GM23338 (cell line): ENCODE results near the gene IL21R. TPM values are rescaled to one million over a fixed set of nuclear protein-coding genes. Genes with fewer than 3 reads are reported as not detected.

ENCODE experiments used
- ATAC-seq: fragments of 200-7000 bp; cut with Tn5 transposase; 3 replicates; pipeline ENCODE4 v1.9.1; 2020
- DNase-seq: peaks from one replicate; pipeline ENCODE4 v3.0.0-alpha.2; 2015; ENCODE audit warnings: low spot score
- H2AFZ ChIP-seq: fragments of 200-600 bp; sonication (generic); 2 replicates; pipeline ENCODE4 v1.8.0; 2016; ENCODE audit warnings: antibody characterized with exemption, mild to moderate bottlenecking, moderate library complexity
- H3F3A ChIP-seq: fragments of 200-600 bp; sonication (generic); replicated peaks from 2 replicates; pipeline ENCODE4 v1.8.0; 2017; ENCODE audit warnings: antibody characterized with exemption, mixed run types, low read depth
- H3K27ac ChIP-seq: fragments of 200-600 bp; sonication (generic); 2 replicates; pipeline ENCODE4 v1.6.1; 2016; ENCODE audit warnings: low read depth
- H3K27me3 ChIP-seq: fragments of 200-600 bp; sonication (generic); 2 replicates; pipeline ENCODE4 v1.8.0; 2016; ENCODE audit warnings: mild to moderate bottlenecking, mixed run types, moderate library complexity; ENCODE audit not compliant: insufficient read depth
- H3K36me3 ChIP-seq: fragments of 200-600 bp; sonication (generic); 2 replicates; pipeline ENCODE4 v1.8.0; 2016; ENCODE audit warnings: mild to moderate bottlenecking; ENCODE audit not compliant: insufficient read depth
- H3K4me1 ChIP-seq: fragments of 200-600 bp; sonication (generic); 2 replicates; pipeline ENCODE4 v1.8.0; 2016; ENCODE audit warnings: mild to moderate bottlenecking, moderate library complexity; ENCODE audit not compliant: insufficient read depth
- H3K4me2 ChIP-seq: fragments of 200-600 bp; sonication (generic); 2 replicates; pipeline ENCODE4 v1.7.1; 2017; ENCODE audit warnings: mixed run types
- H3K4me3 ChIP-seq: fragments of 200-600 bp; sonication (generic); 2 replicates; pipeline ENCODE4 v1.6.1; 2016; ENCODE audit warnings: mixed run types
- H3K79me2 ChIP-seq: fragments of 200-600 bp; sonication (generic); replicated peaks from 2 replicates; pipeline ENCODE4 v1.8.0; 2017; ENCODE audit warnings: mild to moderate bottlenecking; ENCODE audit not compliant: insufficient read depth
- H3K9me2 ChIP-seq: fragments of 200-600 bp; sonication (generic); 2 replicates; pipeline ENCODE4 v1.8.0; 2017; ENCODE audit not compliant: insufficient read depth
- H4K20me1 ChIP-seq: fragments of 200-600 bp; sonication (generic); replicated peaks from 2 replicates; pipeline ENCODE4 v1.8.0; 2017; ENCODE audit warnings: mild to moderate bottlenecking; ENCODE audit not compliant: insufficient read depth
- H3K27ac Mint-ChIP-seq: 2 replicates; pipeline ENCODE4 v1.8.0; 2020; ENCODE audit warnings: inconsistent platforms, mild to moderate bottlenecking, moderate library complexity, mixed read lengths
- H3K27me3 Mint-ChIP-seq: 3 replicates; pipeline ENCODE4 v1.8.0; 2022; ENCODE audit warnings: low read depth, mild to moderate bottlenecking, moderate library complexity, mixed read lengths, inconsistent platforms; ENCODE audit not compliant: insufficient read depth, poor library complexity
- H3K36me3 Mint-ChIP-seq: 3 replicates; pipeline ENCODE4 v1.8.0; 2021; ENCODE audit warnings: low read depth, mild to moderate bottlenecking, inconsistent platforms, moderate library complexity, mixed read lengths
- H3K4me1 Mint-ChIP-seq: 3 replicates; pipeline ENCODE4 v1.8.0; 2020; ENCODE audit warnings: mild to moderate bottlenecking, inconsistent platforms, mixed read lengths
- H3K4me3 Mint-ChIP-seq: 3 replicates; pipeline ENCODE4 v1.8.0; 2021; ENCODE audit warnings: moderate library complexity, mild to moderate bottlenecking, inconsistent platforms, mixed read lengths
- H3K9me3 Mint-ChIP-seq: 3 replicates; pipeline ENCODE4 v1.8.0; 2020; ENCODE audit warnings: moderate library complexity, mild to moderate bottlenecking, inconsistent platforms, mixed read lengths
- CREB1 ChIP-seq: fragments of 250-450 bp; sonication (Bioruptor Pico); IDR thresholded peaks from 2 replicates; pipeline ENCODE4 v1.5.0; 2020; ENCODE audit warnings: low read depth, mild to moderate bottlenecking, moderate library complexity
- EZH2phosphoT487 ChIP-seq: fragments of 200-600 bp; sonication (generic); IDR thresholded peaks from one replicate; pipeline ENCODE4 v1.8.1; 2018; ENCODE audit warnings: antibody characterized with exemption; ENCODE audit not compliant: unreplicated experiment
- JUNB ChIP-seq: IDR thresholded peaks from one replicate; pipeline ENCODE4 v1.6.1; 2016; ENCODE audit warnings: antibody characterized with exemption; ENCODE audit not compliant: unreplicated experiment
- POLR2AphosphoS5 ChIP-seq: IDR thresholded peaks from 2 replicates; pipeline ENCODE4 v1.6.1; 2016; ENCODE audit warnings: antibody characterized with exemption, low read depth
- polyA plus RNA-seq: library from polyadenylated mRNA; unstranded; fragments of >200 nt; fragmentation: Nextera tagmentation; extraction: Ambion mirVana; gene quantifications from 2 replicates; pipeline ENCODE4 v1.2.1, GENCODE V29; 2016
- total RNA-seq: library from RNA; depleted of rRNA; stranded (reverse); fragments of >200 nt; shearing (Covaris generic); gene quantifications from 2 replicates; pipeline ENCODE4 v1.2.3, GENCODE V29; 2014
- TF ChIP-seq, protein P1 (sequence below): IDR thresholded peaks from 2 replicates; pipeline ENCODE4 v1.6.1; 2016; ENCODE audit warnings: antibody characterized with exemption
- TF ChIP-seq, protein P2 (sequence below), 2 experiments: fragments of 200-600 bp in 1 of 2; sonication (generic) in 1 of 2; conservative IDR thresholded peaks; 2 replicates each; pipeline versions ENCODE4 v1.5.1 to v1.6.1; 2016 to 2017; ENCODE audit warnings: antibody characterized with exemption in 2 of 2, low read depth in 2 of 2, mild to moderate bottlenecking in 2 of 2, moderate library complexity in 1 of 2

Gene IL21R
- total and polyA plus RNA-seq, 2 experiments from 2014 or later: 0.42 to 2.6 TPM

DNA sequence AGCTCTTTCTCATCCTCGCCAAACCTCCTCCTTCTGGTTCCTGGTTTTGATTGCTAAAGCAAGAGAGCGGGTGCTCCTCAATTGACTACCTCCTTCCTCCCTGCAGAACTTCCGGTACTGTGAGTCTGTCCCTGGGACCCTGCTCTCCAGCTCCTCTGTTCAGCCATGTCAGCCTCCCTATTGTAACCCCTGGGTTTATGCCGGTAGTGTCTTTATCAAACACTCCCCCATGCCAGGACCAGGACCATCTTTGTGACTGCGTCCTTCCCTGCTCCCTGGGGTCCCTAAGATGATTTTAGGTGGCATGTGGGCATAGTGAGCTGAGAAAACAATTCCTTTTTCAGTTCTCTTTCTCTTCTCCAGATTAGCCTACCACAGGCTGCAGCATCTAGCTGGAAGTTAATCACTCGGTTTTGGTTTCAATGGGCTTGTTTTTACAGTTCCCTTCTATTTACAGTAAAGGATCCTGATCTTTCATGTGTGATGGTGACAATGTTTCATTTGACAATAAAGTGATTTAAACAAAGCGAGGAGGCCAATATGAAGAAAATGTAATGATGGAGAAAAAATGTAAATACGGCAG, 27.7 kb upstream of the IL21R start:
- Mint-ChIP-seq H3K36me3 (no peaks in the 10 kb centered on the region), H3K4me3 (no peak overlapping the region), H3K27me3 (peaks cover 5% of the 10 kb centered on the region), H3K9me3 (peaks cover 3% of the 10 kb centered on the region; the same call in 2 of the 3 replicates), H3K4me1 (no peaks in the 10 kb centered on the region), H3K27ac (no peak overlapping the region)
- TF ChIP-seq JUNB (no peak), POLR2AphosphoS5 (no peak), EZH2phosphoT487 (no peak), CREB1 (CRISPR knock-in tag) (no peak)
- TF ChIP-seq, protein P1, sequence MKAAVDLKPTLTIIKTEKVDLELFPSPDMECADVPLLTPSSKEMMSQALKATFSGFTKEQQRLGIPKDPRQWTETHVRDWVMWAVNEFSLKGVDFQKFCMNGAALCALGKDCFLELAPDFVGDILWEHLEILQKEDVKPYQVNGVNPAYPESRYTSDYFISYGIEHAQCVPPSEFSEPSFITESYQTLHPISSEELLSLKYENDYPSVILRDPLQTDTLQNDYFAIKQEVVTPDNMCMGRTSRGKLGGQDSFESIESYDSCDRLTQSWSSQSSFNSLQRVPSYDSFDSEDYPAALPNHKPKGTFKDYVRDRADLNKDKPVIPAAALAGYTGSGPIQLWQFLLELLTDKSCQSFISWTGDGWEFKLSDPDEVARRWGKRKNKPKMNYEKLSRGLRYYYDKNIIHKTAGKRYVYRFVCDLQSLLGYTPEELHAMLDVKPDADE: no peak
- no peaks in the 10 kb centered on the region for H3K4me1 ChIP-seq
- no peak overlapping the region for H3K4me3 ChIP-seq
- no peak overlapping the region for H3K4me2 ChIP-seq
- 0 out of 2 replicates have a peak, but pooled peaks cover 3% of the 10 kb centered on the region for H3K9me2 ChIP-seq
- 0 out of 2 replicates have a peak overlapping the region, but pooled peaks have one; percentile 0 for H2AFZ ChIP-seq
- no peaks in the 10 kb centered on the region for H3K27me3 ChIP-seq
- no peak overlapping the region for H3K27ac ChIP-seq
- ATAC-seq: no peak
- no peaks in the 10 kb centered on the region for H3F3A ChIP-seq
- no peak for DNase-seq
- no peaks in the 10 kb centered on the region for H3K79me2 ChIP-seq
- no peaks in the 10 kb centered on the region for H4K20me1 ChIP-seq
- H3K36me3 ChIP-seq: no peaks in the 10 kb centered on the region

GRCh38 chr16:27374804-27375425, 27.1 kb upstream of the IL21R start:
- no peak overlapping the region for H3K27ac Mint-ChIP-seq
- Histone ChIP-seq H3K36me3 (no peaks in the 10 kb centered on the region), H4K20me1 (no peaks in the 10 kb centered on the region), H3K27me3 (no peaks in the 10 kb centered on the region), H3K4me2 (no peak overlapping the region), H3K4me1 (no peaks in the 10 kb centered on the region), H3K4me3 (no peak overlapping the region), H2AFZ (0 out of 2 replicates have a peak overlapping the region, but pooled peaks have one; percentile 0), H3K9me2 (0 out of 2 replicates have a peak, but pooled peaks cover 3% of the 10 kb centered on the region), H3K79me2 (no peaks in the 10 kb centered on the region), H3F3A (no peaks in the 10 kb centered on the region), H3K27ac (no peak overlapping the region)
- ATAC-seq (peak; percentile 100), DNase-seq (peak; percentile 97)
- H3K9me3 Mint-ChIP-seq: peaks cover 3% of the 10 kb centered on the region; the same call in 2 of the 3 replicates
- TF ChIP-seq, protein P2, sequence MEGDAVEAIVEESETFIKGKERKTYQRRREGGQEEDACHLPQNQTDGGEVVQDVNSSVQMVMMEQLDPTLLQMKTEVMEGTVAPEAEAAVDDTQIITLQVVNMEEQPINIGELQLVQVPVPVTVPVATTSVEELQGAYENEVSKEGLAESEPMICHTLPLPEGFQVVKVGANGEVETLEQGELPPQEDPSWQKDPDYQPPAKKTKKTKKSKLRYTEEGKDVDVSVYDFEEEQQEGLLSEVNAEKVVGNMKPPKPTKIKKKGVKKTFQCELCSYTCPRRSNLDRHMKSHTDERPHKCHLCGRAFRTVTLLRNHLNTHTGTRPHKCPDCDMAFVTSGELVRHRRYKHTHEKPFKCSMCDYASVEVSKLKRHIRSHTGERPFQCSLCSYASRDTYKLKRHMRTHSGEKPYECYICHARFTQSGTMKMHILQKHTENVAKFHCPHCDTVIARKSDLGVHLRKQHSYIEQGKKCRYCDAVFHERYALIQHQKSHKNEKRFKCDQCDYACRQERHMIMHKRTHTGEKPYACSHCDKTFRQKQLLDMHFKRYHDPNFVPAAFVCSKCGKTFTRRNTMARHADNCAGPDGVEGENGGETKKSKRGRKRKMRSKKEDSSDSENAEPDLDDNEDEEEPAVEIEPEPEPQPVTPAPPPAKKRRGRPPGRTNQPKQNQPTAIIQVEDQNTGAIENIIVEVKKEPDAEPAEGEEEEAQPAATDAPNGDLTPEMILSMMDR (conservative IDR thresholded peaks at IDR 0.05; ENCODE audit: low read depth in 2 of 2): peak; percentile 70 to 74
- TF ChIP-seq, protein P1: no peak
- no peaks in the 10 kb centered on the region for H3K36me3 Mint-ChIP-seq
- H3K27me3 Mint-ChIP-seq: peaks cover 5% of the 10 kb centered on the region
- H3K4me3 Mint-ChIP-seq: no peak overlapping the region
- no peaks in the 10 kb centered on the region for H3K4me1 Mint-ChIP-seq
